Tibial artery (tissue), 4 donors: ENCODE data around the gene PPP2R2B.

Source experiments
- DNase-seq, 2 donors: peaks; one replicate each; pipeline ENCODE4 v3.0.0-alpha.2; 2019
- H3K27ac ChIP-seq, 2 donors: fragments of 200-600 bp; sonication (generic) in 1 of 2; 1 replicate in 1 of 2; 2 replicates in 1 of 2; pipeline ENCODE4 v1.5.1; 2018 to 2019; ENCODE audit warnings: mild to moderate bottlenecking in 1 of 2
- H3K27me3 ChIP-seq, 2 donors: fragments of 200-600 bp; sonication (generic) in 1 of 2; one replicate each; pipeline versions ENCODE4 v1.5.1 to v1.6.0; 2016 to 2019
- H3K36me3 ChIP-seq, 3 donors: fragments of 200-600 bp; sonication (generic) in 2 of 3; one replicate each; pipeline ENCODE4 v1.5.1; 2016 to 2019; ENCODE audit warnings: mild to moderate bottlenecking in 2 of 3
- H3K4me1 ChIP-seq, 4 donors: fragments of 200-600 bp; sonication (generic) in 2 of 4; 1 replicate in 3 of 4; 2 replicates in 1 of 4; pipeline ENCODE4 v1.5.1; 2016 to 2019
- H3K4me3 ChIP-seq, 2 donors: fragments of 200-600 bp; sonication (generic) in 1 of 2; 1 replicate in 1 of 2; 2 replicates in 1 of 2; pipeline ENCODE4 v1.5.1; 2018 to 2019; ENCODE audit warnings: mild to moderate bottlenecking in 2 of 2
- H3K9me3 ChIP-seq, 3 donors: fragments of 200-600 bp; sonication (generic) in 1 of 3; one replicate each; pipeline ENCODE4 v1.5.1; 2016 to 2019
- CTCF ChIP-seq, 2 experiments: fragments of 200-600 bp in 1 of 2; fragments of 450-650 bp in 1 of 2; IDR thresholded peaks; one replicate each; pipeline ENCODE4 v1.5.1; 2017 to 2019; ENCODE audit warnings: antibody characterized with exemption in 2 of 2, mild to moderate bottlenecking in 1 of 2, moderate library complexity in 1 of 2
- intact Hi-C: fragments of 100-400 bp; cut with DNase I; formaldehyde crosslinking; loops from one replicate; pipeline ENCODE4 v1.15.0; 2023; ENCODE audit warnings: low total_unique reads

The PPP2R2B gene

GRCh38 chr5:146756546-146756945 lies 122.0 kb downstream of the PPP2R2B start:
- intact Hi-C loops = no loop called here
- Histone ChIP-seq H3K27me3 (no peaks in the 10 kb centered on the region), H3K4me1 (peaks cover 0 to 25% (median 3%) of the 10 kb centered on the region in 4 donors), H3K9me3 (no peaks in the 10 kb centered on the region), H3K36me3 (no peaks in the 10 kb centered on the region), H3K27ac (no peak overlapping the region), H3K4me3 (no peak overlapping the region)
- DNase-seq = no peak
- TF ChIP-seq CTCF (IDR thresholded peaks at IDR 0.05) = no peak

GRCh38 chr5:146755793-146756192 lies 122.8 kb downstream of the PPP2R2B start:
- no peak for TF ChIP-seq CTCF (IDR thresholded peaks at IDR 0.05)

GRCh38 chr5:146754621-146755020 lies 123.9 kb downstream of the PPP2R2B start:
- no peak overlapping the region for H3K4me3 ChIP-seq
- TF ChIP-seq CTCF (IDR thresholded peaks at IDR 0.05) = no peak
- H3K9me3 ChIP-seq = no peaks in the 10 kb centered on the region
- no peak overlapping the region for H3K27ac ChIP-seq
- H3K27me3 ChIP-seq = no peaks in the 10 kb centered on the region
- peaks cover 0 to 25% (median 3%) of the 10 kb centered on the region in 4 donors for H3K4me1 ChIP-seq
- DNase-seq = no peak
- H3K36me3 ChIP-seq = no peaks in the 10 kb centered on the region
- intact Hi-C loops = no loop called here

More at GRCh38 chr5:146755793-146756192, 122.8 kb downstream of the PPP2R2B start:
- intact Hi-C loops = no loop called here
- no peak overlapping the region for H3K4me3 ChIP-seq
- no peak overlapping the region for H3K27ac ChIP-seq
- no peaks in the 10 kb centered on the region for H3K9me3 ChIP-seq
- DNase-seq = no peak
- H3K4me1 ChIP-seq = peaks cover 0 to 25% (median 3%) of the 10 kb centered on the region in 4 donors
- no peaks in the 10 kb centered on the region for H3K36me3 ChIP-seq
- H3K27me3 ChIP-seq = no peaks in the 10 kb centered on the region

- Histone ChIP-seq H3K9me3 (no peaks in the 10 kb centered on the region), H3K4me3 (no peak overlapping the region), H3K36me3 (no peaks in the 10 kb centered on the region), H3K27me3 (no peaks in the 10 kb centered on the region), H3K4me1 (peaks cover 0 to 19% (median 3%) of the 10 kb centered on the region in 4 donors), H3K27ac (no peak overlapping the region)
- intact Hi-C loops = no loop called here
- no peak for TF ChIP-seq CTCF (IDR thresholded peaks at IDR 0.05)
- DNase-seq = no peak
These were observed 124.9 kb downstream of the PPP2R2B start for GRCh38 chr5:146753641-146754040.

GRCh38 chr5:146751781-146752401 lies 126.7 kb downstream of the PPP2R2B start:
- no peaks in the 10 kb centered on the region for H3K27me3 ChIP-seq
- no peak overlapping the region for H3K27ac ChIP-seq
- TF ChIP-seq CTCF (IDR thresholded peaks at IDR 0.05) = no peak
- H3K4me1 ChIP-seq = peaks cover 0 to 3% (median 0%) of the 10 kb centered on the region in 4 donors
- no peaks in the 10 kb centered on the region for H3K9me3 ChIP-seq
- no peak overlapping the region for H3K4me3 ChIP-seq
- no peaks in the 10 kb centered on the region for H3K36me3 ChIP-seq
- intact Hi-C loops = no loop called here
- DNase-seq = no peak
